Colonic mucosa (tissue), 4 donors: Measurements from ENCODE around the gene SEMA3E. TPM values are rescaled to one million over a fixed set of nuclear protein-coding genes. Genes with fewer than 3 reads are reported as not detected.

Source experiments
- DNase-seq: peaks from one replicate; pipeline ENCODE4 v3.0.0-alpha.2; 2020
- H3K27ac ChIP-seq: fragments of 200-600 bp; one replicate; pipeline ENCODE4 v1.8.0; 2021
- H3K27me3 ChIP-seq: fragments of 200-600 bp; one replicate; pipeline ENCODE4 v1.8.0; 2021
- H3K36me3 ChIP-seq: fragments of 200-600 bp; one replicate; pipeline ENCODE4 v1.8.0; 2021
- H3K4me1 ChIP-seq: fragments of 200-600 bp; one replicate; pipeline ENCODE4 v1.8.0; 2021; ENCODE audit warnings: mild to moderate bottlenecking
- H3K4me3 ChIP-seq: fragments of 200-600 bp; one replicate; pipeline ENCODE4 v1.8.0; 2021
- H3K9ac ChIP-seq, 2 donors: one replicate each; pipeline ENCODE4 v1.7.0; 2013; ENCODE audit warnings: control low read depth in 2 of 2, low read depth in 2 of 2, low read length in 2 of 2
- H3K9me3 ChIP-seq: fragments of 200-600 bp; one replicate; pipeline ENCODE4 v1.8.0; 2021
- intact Hi-C: fragments of 100-400 bp; cut with DNase I; formaldehyde crosslinking; loops from one replicate; pipeline ENCODE4 v1.14.1; 2022
- total RNA-seq, 2 donors: library from RNA; stranded (reverse); fragmentation: NEBNext Ultra II Directional in 1 of 2; extraction: Animal tissue kit (Norgen Biotek cat#: 25700) in 1 of 2; gene quantifications; one replicate each; pipeline ENCODE4 v1.2.1, GENCODE V29; 2021
- TF ChIP-seq, protein P1 (sequence below): fragments of 200-600 bp; IDR thresholded peaks from one replicate; pipeline ENCODE4 v1.8.0; 2022; ENCODE audit warnings: antibody characterized with exemption, mild to moderate bottlenecking
- donor health status: healthy.
- donor health status: DM: no; HTN: no; CAD: no.
- donor health status: DM: no; HTN: no; CAD: no.

SEMA3E gene
- total RNA-seq = 1 to 10 TPM; 1.2 to 2.3 TPM

DNA sequence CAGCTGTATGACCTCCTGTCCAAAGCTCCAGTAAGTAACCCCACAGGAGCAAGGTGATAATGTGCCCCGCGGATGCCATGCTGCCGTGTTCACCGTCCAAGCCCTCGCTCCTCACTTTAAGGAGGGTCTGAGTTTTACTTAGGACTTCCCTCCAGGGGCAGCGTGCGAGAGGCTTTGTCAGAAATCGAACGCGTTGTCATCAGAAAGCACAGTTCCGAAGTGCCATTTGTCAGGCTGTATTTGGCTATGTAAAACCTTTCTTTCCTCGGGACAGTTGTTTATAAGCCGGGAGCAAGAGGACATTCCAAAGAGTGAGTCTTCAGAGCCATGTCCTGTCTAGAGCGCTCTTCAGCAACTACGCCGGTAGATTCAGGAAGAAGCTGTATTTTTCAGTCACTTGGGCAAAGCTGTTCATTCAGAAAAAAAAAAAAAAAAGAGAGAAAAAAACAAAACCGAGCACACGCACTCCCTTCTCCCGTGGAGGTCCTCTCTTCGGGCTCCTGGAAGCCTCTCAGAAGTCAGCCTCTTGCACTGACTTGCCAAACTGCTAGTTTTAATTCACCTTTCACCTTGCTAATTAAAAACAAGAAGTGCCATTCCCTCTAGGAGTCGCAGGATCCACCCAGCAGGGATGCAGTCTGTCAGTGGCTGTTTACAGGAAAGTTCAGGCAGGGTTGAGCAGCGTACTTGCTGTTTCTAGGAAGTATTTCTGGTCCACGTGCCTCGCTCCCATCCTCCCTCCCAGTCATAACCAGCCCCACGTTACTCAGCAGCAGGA, at the start of gene SEMA3E:
TSS of gene SEMA3E (minus strand) at position 676 of the 778 bp plus-strand sequence.
- Histone ChIP-seq H3K4me3 (peak within 1 kb of the TSS; percentile 18), H3K27me3 (no peaks in the 10 kb centered on the region), H3K4me1 (no peaks in the 10 kb centered on the region), H3K36me3 (no peaks in the 10 kb centered on the region), H3K9ac (no peak within 1 kb of the TSS), H3K27ac (no peak within 1 kb of the TSS), H3K9me3 (no peaks in the 10 kb centered on the region)
- intact Hi-C loops = no loop called here
- peak; percentile 21 for DNase-seq
- TF ChIP-seq, protein P1, sequence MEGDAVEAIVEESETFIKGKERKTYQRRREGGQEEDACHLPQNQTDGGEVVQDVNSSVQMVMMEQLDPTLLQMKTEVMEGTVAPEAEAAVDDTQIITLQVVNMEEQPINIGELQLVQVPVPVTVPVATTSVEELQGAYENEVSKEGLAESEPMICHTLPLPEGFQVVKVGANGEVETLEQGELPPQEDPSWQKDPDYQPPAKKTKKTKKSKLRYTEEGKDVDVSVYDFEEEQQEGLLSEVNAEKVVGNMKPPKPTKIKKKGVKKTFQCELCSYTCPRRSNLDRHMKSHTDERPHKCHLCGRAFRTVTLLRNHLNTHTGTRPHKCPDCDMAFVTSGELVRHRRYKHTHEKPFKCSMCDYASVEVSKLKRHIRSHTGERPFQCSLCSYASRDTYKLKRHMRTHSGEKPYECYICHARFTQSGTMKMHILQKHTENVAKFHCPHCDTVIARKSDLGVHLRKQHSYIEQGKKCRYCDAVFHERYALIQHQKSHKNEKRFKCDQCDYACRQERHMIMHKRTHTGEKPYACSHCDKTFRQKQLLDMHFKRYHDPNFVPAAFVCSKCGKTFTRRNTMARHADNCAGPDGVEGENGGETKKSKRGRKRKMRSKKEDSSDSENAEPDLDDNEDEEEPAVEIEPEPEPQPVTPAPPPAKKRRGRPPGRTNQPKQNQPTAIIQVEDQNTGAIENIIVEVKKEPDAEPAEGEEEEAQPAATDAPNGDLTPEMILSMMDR = no peak

DNA sequence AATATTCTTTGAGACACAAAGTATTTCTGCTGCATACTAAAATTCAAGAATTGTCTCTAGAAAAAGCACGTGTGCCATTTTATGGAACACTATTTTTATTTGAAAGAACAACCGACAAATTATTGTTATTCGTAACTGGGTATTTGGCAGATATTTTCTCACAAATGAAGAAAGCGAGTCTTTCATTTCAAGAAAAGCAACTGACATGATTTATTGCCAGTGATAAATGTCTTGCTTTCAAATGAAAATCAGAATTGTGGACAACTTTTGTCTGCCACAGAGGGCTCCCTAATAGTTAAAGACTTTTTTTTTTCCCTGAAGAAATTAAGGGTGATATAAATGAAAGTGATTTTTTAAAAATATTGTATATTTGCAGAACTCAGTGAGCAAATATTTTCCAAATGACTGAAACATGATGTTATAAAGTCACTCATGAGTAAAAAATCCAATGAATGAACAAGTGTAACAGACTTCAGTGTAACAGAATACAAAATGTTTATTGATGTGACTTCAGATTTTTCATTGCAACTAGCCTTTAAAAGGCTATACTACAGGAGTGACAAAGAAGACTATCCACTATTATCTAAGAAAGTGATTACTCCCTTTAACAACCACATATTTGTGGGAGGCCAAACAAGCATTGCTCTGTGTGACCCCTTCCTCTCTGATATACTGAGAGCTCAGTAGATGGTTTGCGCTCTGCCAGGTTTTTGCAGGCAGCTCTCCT, 49.0 kb upstream of the SEMA3E start:
- Histone ChIP-seq H3K27ac (no peak overlapping the region), H3K9ac (no peak overlapping the region), H3K36me3 (no peaks in the 10 kb centered on the region), H3K9me3 (no peaks in the 10 kb centered on the region), H3K4me1 (no peaks in the 10 kb centered on the region), H3K27me3 (no peaks in the 10 kb centered on the region), H3K4me3 (no peak overlapping the region)
- intact Hi-C loops = no loop called here
- TF ChIP-seq, protein P1 = no peak
- DNase-seq = no peak

DNA sequence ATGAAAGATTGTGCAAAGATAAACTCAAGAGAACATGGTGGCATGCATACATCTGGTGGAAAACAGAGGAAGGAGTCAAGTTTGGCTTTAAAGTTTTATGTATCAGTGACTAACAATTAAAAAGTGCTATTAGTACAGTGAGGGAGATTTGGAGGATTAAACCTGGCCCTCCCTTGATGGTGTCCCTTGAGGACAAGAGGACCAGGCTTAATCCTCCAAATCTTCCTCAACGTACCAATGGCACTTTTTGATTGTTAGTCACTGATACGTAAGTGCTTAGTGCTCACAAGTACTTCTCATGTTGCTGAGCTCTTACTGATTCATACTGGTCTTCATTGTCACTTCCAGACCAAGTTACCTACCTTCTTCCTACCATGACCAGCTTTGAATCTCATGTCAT, 47.2 kb upstream of the SEMA3E start:
- H3K27me3 ChIP-seq = no peaks in the 10 kb centered on the region
- H3K9ac ChIP-seq = no peak overlapping the region
- no peak overlapping the region for H3K27ac ChIP-seq
- no peaks in the 10 kb centered on the region for H3K36me3 ChIP-seq
- TF ChIP-seq, protein P1 = no peak
- no peaks in the 10 kb centered on the region for H3K9me3 ChIP-seq
- intact Hi-C loops = no loop called here
- no peak for DNase-seq
- no peaks in the 10 kb centered on the region for H3K4me1 ChIP-seq
- H3K4me3 ChIP-seq = no peak overlapping the region

DNA sequence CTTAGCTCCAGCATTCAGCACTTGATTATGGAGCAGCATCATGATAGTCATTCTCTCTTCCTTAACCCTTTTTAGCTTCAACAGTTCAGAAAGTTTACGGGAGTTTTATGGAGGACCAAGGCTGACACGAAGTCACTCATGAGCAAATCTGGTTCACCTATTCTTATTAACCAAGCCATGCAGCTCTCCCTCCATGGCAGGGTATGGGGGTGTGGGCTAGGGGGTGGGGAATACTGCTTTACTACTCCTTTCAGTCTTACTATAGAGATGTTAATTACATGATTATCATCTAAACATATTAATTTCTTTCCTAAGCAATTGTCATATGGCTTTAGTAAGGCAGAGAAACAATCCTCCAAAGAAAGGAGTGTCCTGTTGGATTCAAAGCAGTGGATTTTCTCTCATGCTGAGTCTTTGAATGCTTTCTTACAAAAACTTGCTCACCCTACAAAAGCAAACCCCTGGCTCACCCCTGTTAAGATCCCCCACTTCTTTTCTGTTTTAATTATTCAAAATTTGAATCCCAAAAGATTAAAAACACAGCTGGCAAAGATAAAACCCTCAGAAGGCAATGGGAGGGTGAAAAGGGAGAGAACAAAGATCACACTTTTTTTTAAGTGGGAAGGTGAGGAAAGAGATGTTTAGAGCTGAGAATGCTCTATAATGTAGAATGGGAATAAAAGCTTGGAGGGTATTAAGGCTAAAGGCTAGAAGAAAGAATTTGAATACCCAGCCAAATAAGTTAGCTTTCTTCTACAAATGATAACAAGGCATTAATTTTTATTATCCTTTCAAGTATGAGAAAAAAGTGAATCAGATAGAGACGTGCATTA, 46.4 kb upstream of the SEMA3E start:
- Histone ChIP-seq H3K27ac (no peak overlapping the region), H3K9me3 (no peaks in the 10 kb centered on the region), H3K4me1 (no peaks in the 10 kb centered on the region), H3K27me3 (no peaks in the 10 kb centered on the region), H3K36me3 (no peaks in the 10 kb centered on the region), H3K4me3 (no peak overlapping the region), H3K9ac (no peak overlapping the region)
- TF ChIP-seq, protein P1 = no peak
- intact Hi-C loops = no loop called here
- DNase-seq = no peak

DNA sequence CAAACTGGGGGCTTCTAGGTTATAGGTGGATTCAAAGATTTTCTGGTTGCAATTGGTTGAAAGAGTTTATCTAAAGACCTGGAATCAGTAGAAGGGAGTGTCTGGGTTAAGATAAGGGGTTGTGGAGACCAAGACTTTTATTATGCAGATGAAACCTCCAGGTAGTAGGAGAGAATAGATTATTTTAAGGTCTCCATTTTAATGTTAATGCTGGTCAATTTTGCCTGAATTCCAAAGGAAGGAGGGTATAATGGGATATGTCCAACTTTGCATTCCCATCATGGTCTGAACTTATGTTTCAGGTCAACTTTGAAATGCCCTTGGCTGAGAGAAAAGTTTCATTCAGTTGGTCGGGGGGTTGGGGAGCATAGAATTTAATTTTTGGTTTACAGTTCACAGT, 44.3 kb upstream of the SEMA3E start:
- intact Hi-C loops = no loop called here

More for the DNA sequence above, 44.3 kb upstream of the SEMA3E start:
- Histone ChIP-seq H3K27me3 (no peaks in the 10 kb centered on the region), H3K4me1 (no peaks in the 10 kb centered on the region), H3K27ac (no peak overlapping the region), H3K4me3 (no peak overlapping the region), H3K9ac (no peak overlapping the region), H3K36me3 (no peaks in the 10 kb centered on the region), H3K9me3 (no peaks in the 10 kb centered on the region)
- no peak for DNase-seq
- TF ChIP-seq, protein P1 = no peak
